Stimulated activated CD4-positive, alpha-beta T cell treated with anti-CD3 and anti-CD28 coated beads, Interleukin-15, amount 100 ng/mL, for 24 hours (primary cell): ENCODE results near the gene STX16.
A peak's percentile ranks its signal among the peaks of the same experiment; 100 is the strongest.

Source experiments
- DNase-seq: peaks from one replicate; pipeline ENCODE4 v3.0.0-alpha.2; 2020

STX16 gene

GRCh38 chr20:58619077-58619863, 31.8 kb upstream of the STX16 start:
- no peak for DNase-seq

GRCh38 chr20:58619864-58620431, 31.1 kb upstream of the STX16 start:
- DNase-seq: no peak

DNA sequence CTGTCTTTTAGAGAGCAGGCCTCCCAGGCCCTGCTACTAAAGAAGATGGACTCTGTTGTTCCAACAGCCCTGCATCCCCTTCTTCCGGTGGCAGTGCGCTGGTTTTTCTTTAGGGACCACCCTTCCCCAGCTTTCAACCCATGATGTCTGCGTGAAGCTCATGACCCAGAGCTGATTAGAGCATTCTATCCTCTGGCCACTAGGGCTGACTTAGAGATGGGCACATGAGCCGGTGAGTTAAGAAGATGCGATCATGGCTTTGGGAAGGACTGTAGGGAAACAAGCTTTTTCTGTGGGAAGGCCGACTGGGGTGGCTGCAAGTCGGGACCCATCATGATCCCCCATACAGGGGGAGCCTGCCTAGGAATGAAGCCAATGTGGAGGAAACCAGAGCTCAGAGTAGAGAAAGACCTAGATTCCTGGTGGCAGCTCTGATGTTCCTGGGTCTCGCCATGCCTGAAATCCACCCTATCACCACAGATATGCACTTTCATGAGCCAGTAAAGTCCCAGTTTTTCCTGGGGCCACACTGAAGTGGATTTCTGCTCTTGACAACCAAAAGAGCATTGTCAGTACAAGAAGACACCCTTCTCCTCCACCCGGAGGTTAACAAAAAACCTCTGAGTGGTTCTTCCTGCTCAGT, 29.1 kb upstream of the STX16 start:
- DNase-seq: no peak

- no peak for DNase-seq
Measured at GRCh38 chr20:58622671-58623578, 28.2 kb upstream of the STX16 start.

DNA sequence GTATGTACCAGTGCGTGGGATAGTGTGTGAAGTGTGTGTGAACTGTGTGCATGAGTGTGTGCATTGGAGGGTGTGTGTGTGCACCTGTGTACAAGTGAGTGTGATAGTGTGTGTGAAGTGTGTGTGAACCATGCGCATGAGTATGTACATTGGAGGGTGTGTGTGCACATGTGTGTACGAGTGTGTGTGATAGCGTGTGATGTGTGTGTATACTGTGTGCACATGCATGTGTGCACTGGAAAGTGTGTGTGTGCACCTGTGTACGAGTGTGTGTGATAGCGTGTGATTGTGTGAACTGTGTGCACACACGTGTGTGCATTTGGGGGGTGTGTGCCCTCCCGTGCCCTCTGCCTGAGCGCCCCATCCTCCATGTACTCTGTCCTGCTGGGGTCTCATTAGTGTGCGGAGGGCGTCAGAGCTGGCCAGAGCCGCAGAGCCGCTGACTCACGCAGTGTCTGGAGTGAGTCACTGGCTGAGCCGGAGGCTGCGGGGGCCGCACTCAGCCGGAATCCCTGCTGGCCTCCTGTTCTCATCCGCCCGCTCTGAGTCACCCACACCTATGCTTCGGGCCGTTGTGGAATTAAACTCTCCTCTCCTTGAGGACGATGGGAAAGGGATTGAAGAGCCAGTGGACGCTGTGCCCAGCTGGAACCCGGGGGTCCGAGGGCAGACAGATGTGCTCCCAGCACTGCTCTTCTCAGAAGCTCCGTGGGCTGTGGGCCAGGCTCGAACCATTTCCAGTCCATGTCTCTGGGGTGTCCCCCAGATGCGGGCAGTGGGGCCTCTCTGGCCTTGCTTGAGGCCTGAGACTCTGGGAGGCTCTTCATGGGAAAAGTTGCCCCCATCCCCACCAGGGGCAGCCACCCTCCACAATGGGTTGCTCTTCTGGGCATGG, 27.3 kb upstream of the STX16 start:
- no peak for DNase-seq

DNA sequence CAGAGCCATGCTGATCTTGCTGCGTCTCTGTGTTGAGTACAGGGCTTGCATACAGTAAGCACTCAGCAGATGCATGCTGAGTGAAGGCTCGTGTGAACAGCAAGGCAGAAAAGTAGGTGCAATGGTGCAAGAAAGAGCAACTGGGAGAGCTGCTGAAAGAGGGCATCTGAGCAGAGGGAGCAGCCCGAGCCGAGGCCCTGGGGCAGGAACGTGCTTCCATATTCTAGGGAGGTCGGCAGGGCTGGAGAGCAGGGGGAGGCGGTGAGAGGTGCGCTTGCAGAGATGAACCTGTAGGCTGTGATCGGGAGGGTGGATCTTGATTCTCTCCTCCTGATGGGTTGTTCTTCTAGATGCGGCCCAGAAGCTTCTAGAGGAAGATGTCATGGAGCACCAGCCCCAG, 26.4 kb upstream of the STX16 start:
- no peak for DNase-seq

- no peak for DNase-seq
Measured at GRCh38 chr20:58625585-58625984, 25.5 kb upstream of the STX16 start.

- no peak for DNase-seq
Measured at GRCh38 chr20:58626051-58626450, 25.0 kb upstream of the STX16 start.

GRCh38 chr20:58627212-58628072, 23.6 kb upstream of the STX16 start:
- DNase-seq: no peak

DNA sequence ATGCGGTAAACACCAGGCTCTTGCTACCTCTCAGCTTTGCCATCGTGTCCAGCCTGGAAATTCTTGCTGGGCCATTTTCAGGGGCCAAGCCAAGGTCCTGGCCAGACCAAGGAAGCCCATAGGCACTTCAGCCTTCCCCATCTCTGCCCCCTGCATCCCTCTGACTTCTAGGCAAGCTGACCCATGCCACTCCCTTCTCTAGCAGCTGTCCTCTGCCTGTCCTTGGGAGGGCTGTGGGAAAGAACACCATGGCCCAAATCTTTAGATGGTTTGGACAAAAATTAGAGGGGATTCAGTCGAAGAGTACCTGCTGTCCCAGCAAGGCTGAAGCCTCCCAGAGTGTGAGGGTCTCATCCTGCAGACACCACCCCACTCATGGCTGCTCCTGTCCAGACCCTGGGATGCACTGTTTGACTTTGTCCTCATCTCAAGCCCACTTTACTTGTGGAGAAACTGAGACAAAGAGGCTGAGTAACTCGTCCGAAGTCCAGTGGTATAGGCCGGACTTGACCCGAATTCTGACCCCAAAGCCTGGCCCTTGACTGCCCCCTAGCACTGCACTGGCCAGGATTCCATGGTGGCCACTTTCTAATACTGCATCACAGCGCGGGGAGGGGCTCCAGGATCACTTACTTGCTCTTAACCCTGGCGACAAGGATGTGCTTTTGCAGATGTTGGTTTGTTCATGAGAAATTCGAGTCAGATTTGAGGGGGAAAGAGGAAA, 22.4 kb upstream of the STX16 start:
- no peak for DNase-seq

DNA sequence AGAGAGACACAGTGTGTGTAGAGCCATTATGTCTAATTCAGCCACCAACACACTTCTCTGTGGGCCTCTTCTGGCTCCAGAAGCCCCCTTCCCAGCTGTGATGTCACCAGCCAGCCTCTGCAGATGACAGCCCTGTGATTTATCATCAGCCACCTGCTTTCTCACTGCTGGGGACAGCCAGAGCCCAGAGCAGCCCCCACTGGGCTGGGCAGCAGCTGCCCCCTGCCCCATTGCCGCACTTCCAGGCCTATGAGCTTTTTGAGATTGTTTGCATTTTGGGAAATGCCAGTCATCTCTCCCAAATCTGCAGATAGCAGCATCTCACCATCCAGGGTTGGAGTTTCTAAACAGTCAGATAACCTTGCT, 21.9 kb upstream of the STX16 start:
- no peak for DNase-seq

GRCh38 chr20:58630063-58630462, 21.0 kb upstream of the STX16 start:
- no peak for DNase-seq

- no peak for DNase-seq
Measured at GRCh38 chr20:58633161-58634053, 17.7 kb upstream of the STX16 start.

DNA sequence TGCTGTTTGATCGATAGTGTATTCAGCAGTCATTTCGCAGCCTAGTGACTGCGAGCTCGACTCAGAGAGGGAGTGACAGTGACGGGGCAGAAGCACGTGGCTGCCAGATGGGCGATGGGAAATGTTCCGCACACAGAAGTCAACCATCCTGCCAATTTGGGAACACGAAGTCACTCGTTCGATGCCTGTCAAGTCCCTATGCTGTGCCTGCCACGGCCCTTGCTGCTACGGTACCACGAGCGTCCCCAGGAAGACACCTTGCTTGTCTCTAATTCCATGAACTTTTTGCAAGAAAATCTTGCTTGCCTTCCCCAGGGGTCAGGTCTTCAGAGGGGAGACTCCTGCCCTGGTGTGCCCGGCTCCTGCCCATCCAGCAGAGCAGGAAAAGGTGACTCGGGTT, 17.0 kb upstream of the STX16 start:
- peak; percentile 10 for DNase-seq

DNA sequence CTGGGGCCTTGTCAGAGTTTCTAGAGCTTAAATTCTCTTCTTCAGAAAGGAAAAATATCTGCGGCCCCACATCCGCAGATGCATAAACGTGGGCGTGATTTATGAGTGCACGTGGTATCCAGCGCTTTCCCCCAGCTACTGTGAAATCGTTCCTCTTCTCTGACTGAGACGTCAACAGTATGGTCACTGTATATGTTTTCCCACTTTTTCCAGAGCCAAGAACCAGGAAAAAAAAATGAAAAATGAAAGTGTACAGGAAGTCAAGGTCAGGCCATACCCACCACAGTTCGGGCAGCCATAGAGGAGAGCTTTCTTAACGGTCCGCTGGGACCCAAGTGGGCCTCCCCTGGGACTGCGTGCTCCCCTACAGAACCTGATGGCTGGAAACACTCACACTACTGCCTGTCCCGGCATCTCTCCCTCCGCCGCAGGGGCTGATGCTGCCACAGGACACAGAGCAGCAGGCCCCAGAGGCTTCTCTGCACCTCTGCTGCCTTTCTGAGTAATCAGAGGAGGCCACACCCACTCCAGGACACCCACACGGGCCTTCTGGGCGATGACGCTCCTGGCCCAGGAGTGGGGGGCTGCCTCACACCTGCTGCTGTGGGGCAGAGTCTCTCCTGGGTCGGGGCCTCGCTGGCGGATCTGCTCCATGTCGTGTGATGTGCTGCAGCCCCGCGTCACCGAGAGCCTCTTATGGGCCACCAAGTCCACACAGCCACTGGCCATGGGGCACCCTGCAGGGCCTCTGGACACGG, 16.4 kb upstream of the STX16 start:
- peak; percentile 64 for DNase-seq

DNA sequence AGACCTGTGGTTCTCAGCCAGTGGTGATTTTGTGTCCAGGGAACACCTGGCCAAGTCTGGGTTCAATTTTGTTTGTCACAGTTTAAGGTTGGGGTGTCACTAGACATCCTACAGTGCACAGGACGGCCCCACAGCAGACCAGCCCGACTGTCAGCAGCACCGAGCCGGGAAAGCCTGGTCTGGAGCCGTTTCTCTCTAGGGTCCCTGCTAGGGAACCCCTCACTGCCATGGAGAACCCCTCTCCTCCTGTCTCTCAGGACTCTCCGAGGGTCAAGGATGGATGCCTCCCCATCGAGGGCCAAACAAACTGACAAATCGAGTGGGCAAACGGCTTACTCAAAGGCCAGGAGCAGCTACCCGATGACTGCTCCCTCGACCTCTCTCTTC, 15.8 kb upstream of the STX16 start:
- no peak for DNase-seq

GRCh38 chr20:58636396-58636982, 14.6 kb upstream of the STX16 start:
- DNase-seq: no peak

DNA sequence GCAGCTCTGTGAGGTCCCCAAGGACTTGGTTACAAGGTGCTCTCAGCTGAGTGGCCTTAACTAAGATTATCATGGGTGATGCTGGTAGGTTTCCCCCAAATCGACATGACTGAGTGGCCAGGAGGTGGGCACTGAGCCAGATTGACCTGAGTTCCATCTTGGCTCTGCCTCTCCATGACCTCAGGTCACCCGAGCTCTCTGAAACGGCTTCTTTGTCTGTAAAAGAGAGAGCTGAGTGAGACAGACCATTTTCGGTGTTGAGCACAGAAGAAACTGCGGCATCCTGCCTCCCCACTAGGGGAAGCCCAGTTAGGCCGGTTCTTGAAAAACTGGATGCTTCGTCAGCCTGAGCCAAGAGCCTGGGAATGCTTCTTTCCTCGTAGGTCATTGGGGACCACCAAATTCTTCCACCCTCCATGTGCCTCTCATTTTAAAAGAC, 14.1 kb upstream of the STX16 start:
- DNase-seq: no peak
